ENCODE results near the gene PLXNA1.

Gene PLXNA1

DNA sequence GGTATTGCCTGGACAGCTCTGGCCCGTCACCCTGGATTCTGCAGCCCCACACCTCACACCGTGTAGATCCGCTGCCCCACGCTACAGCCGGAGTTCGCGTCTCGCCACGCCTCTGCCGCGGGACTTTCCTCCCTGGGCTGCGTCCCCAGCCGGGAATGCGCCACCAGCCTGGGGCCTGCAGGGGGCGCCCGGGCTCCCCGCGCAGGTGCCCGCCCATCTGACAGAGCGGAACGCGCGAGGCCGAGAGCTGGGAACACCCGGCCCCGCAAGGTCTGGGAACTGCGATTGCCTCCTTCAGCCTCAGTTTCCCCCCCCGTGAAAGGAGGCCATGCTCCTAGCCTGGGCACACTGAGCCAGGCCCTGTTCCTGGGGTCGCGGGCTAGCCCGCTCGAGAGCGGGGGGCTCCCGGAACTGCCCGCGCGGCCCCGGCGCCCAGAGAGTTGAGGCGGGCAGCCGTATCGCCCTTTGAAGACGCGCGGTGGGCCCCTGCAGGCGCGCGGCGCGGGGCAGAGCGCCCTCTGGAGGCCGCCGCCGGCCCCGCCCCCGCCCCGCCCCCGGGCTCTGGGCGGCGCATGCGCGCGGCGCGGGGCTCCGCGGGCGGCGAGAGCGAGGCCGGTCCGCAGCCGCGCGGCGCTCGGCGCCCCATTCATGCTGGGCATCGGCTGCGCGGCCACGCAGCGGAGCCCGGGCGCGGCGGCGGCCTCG is at the start of gene PLXNA1:
PLXNA1 (plus strand) TSS at position 645 of the 705 bp plus-strand sequence. CDS start 5,479 bp downstream, outside the sequence.
- peak; percentile 80 for DNase-seq (ENCODE audit: low read depth)
- TF ChIP-seq MYC (IDR thresholded peaks at IDR 0.05; ENCODE audit: low read depth, low read length) (0 out of 2 replicates have a peak, but pooled peaks have one; percentile 19), POLR2A (IDR thresholded peaks at IDR 0.05; ENCODE audit: extremely low read depth, insufficient read length) (peak; percentile 51)
- TF ChIP-seq, protein P1, sequence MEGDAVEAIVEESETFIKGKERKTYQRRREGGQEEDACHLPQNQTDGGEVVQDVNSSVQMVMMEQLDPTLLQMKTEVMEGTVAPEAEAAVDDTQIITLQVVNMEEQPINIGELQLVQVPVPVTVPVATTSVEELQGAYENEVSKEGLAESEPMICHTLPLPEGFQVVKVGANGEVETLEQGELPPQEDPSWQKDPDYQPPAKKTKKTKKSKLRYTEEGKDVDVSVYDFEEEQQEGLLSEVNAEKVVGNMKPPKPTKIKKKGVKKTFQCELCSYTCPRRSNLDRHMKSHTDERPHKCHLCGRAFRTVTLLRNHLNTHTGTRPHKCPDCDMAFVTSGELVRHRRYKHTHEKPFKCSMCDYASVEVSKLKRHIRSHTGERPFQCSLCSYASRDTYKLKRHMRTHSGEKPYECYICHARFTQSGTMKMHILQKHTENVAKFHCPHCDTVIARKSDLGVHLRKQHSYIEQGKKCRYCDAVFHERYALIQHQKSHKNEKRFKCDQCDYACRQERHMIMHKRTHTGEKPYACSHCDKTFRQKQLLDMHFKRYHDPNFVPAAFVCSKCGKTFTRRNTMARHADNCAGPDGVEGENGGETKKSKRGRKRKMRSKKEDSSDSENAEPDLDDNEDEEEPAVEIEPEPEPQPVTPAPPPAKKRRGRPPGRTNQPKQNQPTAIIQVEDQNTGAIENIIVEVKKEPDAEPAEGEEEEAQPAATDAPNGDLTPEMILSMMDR (IDR thresholded peaks at IDR 0.05; ENCODE audit: low read depth, low read length), result peak; percentile 74
- TF ChIP-seq, protein P2, sequence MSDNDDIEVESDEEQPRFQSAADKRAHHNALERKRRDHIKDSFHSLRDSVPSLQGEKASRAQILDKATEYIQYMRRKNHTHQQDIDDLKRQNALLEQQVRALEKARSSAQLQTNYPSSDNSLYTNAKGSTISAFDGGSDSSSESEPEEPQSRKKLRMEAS (IDR thresholded peaks at IDR 0.05; ENCODE audit: low read depth, low read length), result 0 out of 2 replicates have a peak, but pooled peaks have one; percentile 17
- H3K4me3 ChIP-seq (ENCODE audit: low read depth, low read length), result peak within 1 kb of the TSS; percentile 42

DNA sequence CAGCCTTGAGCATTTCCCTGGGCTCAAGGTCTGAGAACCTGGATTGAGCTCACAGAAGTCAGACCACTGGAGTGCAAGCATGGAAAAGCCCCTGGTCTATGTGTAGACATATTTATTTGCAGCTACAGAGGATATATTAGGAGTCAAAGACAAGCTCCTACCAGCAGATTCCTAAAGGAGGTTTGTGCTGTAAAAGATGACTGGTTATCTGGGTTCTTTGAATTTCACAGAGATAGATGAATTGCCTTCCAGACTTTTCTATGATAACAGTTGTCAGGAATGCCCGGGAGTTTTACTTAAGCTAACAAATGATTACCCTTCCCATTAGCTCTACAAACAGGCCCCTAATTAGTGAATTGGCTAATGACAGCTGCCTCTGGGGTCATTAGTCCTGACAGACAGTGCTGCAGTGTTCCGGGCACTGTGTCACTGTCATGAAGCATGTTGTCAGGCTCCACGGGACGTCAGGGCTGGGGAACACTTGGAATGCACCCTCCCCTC is 48.8 kb upstream of the PLXNA1 start:
- TF ChIP-seq, protein P1 (IDR thresholded peaks at IDR 0.05; ENCODE audit: low read depth, low read length), result no peak
- TF ChIP-seq MYC (IDR thresholded peaks at IDR 0.05; ENCODE audit: low read depth, low read length) (no peak), POLR2A (IDR thresholded peaks at IDR 0.05; ENCODE audit: extremely low read depth, insufficient read length) (no peak)
- TF ChIP-seq, protein P2 (IDR thresholded peaks at IDR 0.05; ENCODE audit: low read depth, low read length), result no peak
- no peak overlapping the region for H3K4me3 ChIP-seq (ENCODE audit: low read depth, low read length)
- DNase-seq (ENCODE audit: low read depth), result no peak

DNA sequence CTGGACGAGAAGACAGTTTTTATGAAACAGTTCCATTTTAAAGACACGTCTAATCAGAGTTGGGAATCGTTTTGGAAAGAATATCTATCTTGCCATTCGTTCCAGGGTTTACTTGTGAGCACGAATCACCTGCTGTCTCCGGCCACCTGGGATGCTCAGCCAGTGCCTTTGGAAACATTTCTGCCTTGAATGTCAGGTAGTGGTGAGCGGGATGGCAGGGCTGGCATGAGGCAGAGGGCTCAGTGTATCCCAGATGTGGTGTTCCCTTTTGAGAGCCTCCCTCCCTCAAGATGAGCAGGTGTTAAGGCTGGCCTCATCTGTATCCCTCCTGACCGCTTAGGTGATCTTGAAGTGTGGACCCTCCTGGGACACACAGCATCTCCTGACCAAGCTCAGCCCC is 47.9 kb upstream of the PLXNA1 start:
- TF ChIP-seq, protein P2 (IDR thresholded peaks at IDR 0.05; ENCODE audit: low read depth, low read length), result no peak
- TF ChIP-seq MYC (IDR thresholded peaks at IDR 0.05; ENCODE audit: low read depth, low read length) (no peak), POLR2A (IDR thresholded peaks at IDR 0.05; ENCODE audit: extremely low read depth, insufficient read length) (no peak)
- TF ChIP-seq, protein P1 (IDR thresholded peaks at IDR 0.05; ENCODE audit: low read depth, low read length), result no peak
- no peak for DNase-seq (ENCODE audit: low read depth)
- no peak overlapping the region for H3K4me3 ChIP-seq (ENCODE audit: low read depth, low read length)

DNA sequence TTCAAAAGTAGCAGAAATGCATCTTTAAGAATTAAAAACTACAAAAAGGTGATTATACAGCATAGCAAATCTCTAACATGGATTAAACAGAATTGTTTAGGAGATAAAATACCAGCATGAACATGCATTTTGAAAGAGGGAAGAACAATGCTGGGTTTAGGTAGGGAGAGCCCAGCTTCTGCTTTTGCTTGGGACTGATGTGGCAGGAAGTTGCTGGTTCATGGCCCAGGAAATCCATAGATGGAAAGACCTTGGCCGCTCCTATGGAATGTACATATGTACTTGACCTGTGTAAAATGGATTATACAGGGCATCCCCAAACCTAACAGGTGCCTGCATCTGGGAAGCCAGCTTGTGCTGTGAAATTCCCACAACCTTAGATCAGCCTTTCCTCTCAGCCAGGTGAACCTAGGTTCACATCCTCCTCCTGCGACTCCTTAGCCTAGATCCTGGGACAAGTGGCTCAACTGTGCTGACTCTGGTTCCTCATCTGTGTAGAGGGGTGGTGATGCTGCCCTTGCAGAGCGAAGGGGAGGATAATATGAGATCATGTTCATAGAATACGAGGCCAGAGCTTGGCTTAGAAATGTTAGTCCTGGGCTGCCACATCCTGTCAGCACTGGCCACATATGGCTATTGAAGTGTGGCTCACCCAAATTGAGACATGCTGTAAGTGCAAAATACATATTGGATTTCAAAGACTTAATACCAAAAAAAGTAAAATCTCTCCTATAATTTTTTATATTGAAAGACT is 47.0 kb upstream of the PLXNA1 start:
- TF ChIP-seq, protein P1 (IDR thresholded peaks at IDR 0.05; ENCODE audit: low read depth, low read length), result no peak
- no peak for TF ChIP-seq MYC (IDR thresholded peaks at IDR 0.05; ENCODE audit: low read depth, low read length)
- TF ChIP-seq, protein P2 (IDR thresholded peaks at IDR 0.05; ENCODE audit: low read depth, low read length), result no peak
- TF ChIP-seq POLR2A (IDR thresholded peaks at IDR 0.05; ENCODE audit: extremely low read depth, insufficient read length), result no peak
- DNase-seq (ENCODE audit: low read depth), result no peak
- H3K4me3 ChIP-seq (ENCODE audit: low read depth, low read length), result no peak overlapping the region

DNA sequence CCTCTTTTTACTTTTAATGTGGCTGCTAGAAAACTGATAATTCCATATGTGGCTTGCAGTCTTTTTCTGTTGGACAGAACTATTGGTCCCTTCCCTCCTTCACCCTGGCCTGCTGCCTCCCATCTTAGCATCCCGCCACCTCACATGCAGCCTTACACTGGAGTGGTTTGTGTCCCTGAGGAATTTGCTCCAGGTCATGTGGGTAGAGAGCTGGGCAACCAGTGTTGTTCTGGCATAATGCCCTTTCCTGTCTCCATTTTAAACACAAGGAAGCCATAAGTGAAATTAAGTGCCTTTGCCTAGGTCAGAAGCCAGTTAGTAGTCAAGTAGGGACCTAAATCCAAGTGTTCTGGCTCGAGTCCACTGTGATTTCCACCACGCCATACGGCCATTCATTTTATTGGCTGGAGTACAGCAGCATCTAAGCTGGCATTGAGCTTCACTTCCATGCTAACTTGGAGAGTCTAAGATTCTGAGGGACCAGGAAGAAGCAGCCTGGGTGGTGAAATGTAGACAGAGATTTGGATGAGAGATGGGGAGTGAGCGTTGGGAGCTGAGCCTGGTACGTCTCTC is 46.0 kb upstream of the PLXNA1 start:
- no peak overlapping the region for H3K4me3 ChIP-seq (ENCODE audit: low read depth, low read length)
- TF ChIP-seq POLR2A (IDR thresholded peaks at IDR 0.05; ENCODE audit: extremely low read depth, insufficient read length) (no peak), MYC (IDR thresholded peaks at IDR 0.05; ENCODE audit: low read depth, low read length) (no peak)
- TF ChIP-seq, protein P1 (IDR thresholded peaks at IDR 0.05; ENCODE audit: low read depth, low read length), result no peak
- TF ChIP-seq, protein P2 (IDR thresholded peaks at IDR 0.05; ENCODE audit: low read depth, low read length), result no peak
- no peak for DNase-seq (ENCODE audit: low read depth)
